Daoy (cell line): ENCODE results near the gene PAMR1. TPM values are rescaled to one million over a fixed set of nuclear protein-coding genes. Genes with fewer than 3 reads are reported as not detected.
"Not testable (repeated sequence)": the region's sequence is repeated elsewhere in the genome, so short reads cannot be mapped to it uniquely, and the experiment has no call there.

ENCODE experiments used
- DNase-seq: peaks from one replicate; pipeline ENCODE4 v3.0.0-alpha.2; 2015; ENCODE audit warnings: low read depth
- total RNA-seq: library from RNA; depleted of rRNA; stranded (reverse); fragments of >200 nt; shearing (Covaris generic); gene quantifications from 2 replicates; pipeline ENCODE4 v1.2.3, GENCODE V29; 2014

Gene PAMR1
- total RNA-seq, 1 experiment from 2014 or later = 0.17 TPM

- no peak for DNase-seq
Observed at GRCh38 chr11:35543481-35543880, 18.1 kb upstream of the PAMR1 start.

DNA sequence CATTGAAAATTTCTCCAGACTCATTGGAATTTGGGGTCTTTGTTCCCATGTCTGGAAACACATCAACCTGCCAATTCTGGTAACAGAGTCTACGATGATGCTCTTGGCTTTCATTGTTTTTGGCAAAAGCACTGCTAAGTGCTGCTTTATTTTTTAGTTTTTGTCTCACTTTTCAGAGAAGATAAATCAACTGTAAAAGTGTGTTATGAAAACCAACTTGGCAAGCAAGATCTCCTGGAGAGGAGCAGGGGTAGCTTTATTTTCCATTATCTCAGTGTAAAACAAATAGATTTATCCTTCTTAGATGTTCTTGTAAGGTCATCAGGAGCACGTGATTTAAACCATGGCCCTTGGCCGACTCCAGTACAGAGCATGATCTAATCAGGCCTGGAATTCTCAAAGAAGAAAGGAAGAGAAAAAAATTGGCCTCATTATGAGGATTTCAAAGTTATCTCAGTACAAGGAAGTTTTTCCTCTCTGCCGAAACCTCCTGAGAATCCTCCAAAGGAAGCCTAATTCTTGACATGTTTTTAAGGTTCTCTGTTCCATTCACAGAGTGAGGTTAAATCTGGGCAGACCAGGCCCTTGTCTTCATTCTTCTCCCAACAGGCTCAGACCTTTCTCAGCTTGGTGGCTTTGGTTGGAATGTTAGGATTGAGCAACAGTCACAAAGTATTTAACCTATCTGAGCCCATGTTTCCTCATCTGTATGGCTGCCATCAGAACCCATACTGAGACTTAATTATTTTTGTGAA, 16.4 kb upstream of the PAMR1 start:
- no peak for DNase-seq

DNA sequence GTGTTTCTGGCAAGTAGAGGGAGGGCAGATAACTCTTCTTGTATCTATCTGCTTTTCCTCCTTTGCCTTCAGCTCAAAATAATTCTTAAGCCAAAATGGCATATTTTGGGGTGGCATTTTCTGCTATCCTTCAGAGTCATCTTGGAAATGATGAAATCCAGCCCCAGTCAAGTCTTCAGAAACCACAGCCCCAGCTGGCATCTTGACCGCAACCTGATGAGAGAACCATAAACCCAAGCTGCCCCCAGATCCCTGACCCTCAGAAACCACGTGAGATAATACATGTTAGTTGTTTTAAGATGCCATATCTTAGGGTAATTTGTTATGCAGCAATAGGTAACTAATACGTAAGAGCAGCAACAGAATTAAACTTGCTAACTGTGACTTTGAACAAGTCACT, 15.1 kb upstream of the PAMR1 start:
- DNase-seq = peak; percentile 21

DNA sequence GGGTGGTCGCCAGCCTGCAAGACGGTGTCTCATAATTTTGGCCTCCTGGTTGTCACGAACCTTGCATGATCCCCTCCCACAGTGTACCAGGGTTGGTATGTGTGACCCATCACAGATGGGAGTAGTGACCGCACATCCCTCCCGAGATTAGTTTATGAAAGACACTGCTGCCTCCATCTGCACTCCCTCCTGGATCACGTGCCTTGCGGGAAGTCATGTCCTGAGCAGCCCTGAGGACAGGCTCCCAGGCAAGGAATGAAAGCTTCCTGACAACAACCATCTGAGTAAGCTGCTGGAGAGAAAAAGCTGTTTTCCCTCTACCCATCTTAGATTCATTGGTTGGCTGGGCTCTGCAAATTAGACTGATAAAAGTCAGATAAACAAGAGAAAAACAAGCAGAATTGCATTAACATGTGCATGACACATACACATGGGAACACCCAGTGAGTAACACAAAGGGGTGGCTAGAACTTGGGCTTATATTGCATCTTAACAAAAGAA, 14.4 kb upstream of the PAMR1 start:
- DNase-seq = no peak

DNA sequence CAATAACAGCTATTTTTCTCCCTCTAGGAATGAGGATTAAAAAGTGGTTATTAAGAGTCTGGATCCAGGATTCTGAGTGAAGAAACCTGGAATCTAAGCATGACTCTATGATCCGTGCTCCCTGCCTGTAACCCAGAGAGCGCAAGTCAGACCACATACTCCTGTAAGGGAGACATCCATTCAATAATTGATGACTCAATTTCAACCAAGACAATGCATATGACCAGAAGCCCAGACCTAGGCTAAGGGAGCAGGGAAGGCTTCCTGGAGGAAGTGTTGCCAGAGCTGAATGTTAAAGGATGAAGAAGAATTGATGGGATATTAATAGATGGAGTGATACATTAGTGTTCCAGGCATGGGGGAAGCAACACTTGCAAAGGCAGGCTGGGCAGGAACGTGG, 13.8 kb upstream of the PAMR1 start:
- no peak for DNase-seq

- no peak for DNase-seq
Observed at GRCh38 chr11:35536470-35536869, 11.1 kb upstream of the PAMR1 start.

GRCh38 chr11:35531246-35531645, 5.8 kb upstream of the PAMR1 start:
- DNase-seq = no peak

DNA sequence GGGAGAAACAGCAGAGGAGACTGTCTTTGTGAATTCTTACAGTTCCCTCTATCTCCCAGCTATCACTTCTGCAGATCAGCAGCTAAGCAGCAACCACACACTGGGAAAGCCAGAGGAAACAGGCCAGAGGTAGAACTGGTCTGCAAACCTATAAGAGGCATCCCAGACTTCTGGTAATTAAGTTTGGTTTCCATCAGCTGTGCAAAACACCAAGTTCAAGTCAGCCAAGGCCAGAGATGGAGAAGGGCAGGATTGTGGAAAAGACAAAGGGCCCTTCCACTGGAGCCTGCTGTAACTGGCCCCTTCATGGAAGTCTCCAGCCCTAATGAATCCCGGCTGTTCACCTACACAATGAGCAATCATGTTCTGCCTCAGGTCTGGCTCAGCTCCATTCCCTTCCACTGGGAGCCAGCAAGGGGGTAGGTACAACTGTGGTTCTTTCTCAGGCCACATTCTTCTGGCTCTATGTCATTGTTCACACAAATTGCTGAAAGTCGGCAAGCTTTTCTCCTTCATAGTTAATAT, 4.6 kb upstream of the PAMR1 start:
- peak; percentile 85 for DNase-seq

DNA sequence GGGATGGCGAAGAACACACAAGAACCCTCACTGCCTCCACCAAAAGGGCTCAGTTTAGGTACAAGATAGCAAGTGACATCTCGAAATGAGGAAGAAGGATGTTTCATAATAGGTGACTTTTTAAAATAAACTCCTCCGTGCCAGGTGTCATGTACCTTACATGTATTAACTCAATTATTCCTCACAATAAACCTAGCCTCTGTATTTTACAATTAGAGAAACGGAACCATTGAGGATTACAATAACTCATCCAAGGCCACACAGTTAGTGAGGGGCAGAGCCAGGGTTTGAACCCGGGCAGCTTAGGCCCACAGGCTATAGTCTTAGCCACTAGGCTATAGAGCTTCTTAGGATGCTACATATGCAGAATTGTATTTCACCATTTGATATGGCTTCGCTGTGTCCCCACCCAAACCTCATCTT, 965 bp upstream of the PAMR1 start:
- DNase-seq = peak; percentile 58

GRCh38 chr11:35524780-35525179, 636 bp downstream of the PAMR1 start:
- no peak for DNase-seq

DNA sequence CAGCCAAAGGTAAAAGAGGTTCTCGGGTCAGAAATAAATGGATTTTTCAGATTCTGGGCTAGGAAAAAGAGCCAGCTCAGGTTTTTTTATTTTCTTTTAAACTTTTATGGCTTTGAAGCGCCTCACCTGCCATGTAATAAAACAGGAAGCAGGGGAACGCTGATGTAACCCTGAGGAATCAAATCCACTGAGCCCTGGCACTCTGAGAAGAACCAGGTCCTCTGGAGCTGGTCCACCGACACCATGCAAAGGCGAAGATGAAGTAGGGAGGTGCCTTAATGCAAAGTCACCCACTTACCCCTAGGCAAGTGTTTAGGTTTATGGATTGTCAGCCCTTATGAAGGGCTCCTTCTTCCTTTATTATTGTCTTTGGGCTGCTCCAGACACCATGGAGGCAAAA, 1.6 kb downstream of the PAMR1 start:
- DNase-seq = no peak

DNA sequence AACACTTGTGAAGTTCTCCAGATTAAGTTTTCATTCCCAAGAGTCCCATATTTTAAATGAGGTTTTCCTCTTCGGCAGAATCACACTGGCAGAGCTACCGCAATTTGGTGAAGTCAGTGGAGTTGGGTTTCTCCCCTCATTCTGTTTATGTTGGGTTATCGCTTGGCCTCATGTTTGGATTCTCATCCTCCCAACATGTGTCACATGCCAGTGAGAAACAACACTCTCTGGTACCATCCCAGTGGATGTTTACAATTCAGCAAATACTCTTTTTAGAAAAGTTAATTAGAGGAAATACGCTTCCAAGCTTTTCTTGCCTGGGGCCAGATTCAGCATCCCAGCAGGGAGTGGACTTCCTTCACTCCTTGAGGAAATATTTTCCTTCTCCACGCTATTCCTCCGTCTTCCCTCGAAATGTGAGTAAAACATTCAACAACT, 2.1 kb downstream of the PAMR1 start:
- peak; percentile 37 for DNase-seq

GRCh38 chr11:35522091-35522490, 3.3 kb downstream of the PAMR1 start:
- not testable (repeated sequence) for DNase-seq

DNA sequence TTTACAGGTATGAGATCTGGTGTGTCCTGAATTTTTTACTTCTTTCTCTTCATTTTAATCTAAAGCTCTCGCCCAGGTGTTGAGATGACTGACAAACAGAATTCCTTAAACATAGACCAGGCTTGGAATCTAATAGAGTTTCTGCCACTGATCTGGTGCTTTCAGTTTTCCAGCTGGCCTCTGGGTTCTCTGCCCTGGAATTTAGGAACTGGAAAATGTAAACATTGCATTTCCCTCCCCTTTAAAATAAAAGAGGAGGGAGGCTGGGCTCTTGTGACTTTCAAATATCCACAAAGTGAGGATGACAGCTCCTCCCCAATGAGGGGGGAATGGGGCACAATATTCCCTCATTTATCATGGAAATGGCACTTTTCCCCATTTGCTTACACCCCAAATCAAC, 5.0 kb downstream of the PAMR1 start:
- DNase-seq = no peak

DNA sequence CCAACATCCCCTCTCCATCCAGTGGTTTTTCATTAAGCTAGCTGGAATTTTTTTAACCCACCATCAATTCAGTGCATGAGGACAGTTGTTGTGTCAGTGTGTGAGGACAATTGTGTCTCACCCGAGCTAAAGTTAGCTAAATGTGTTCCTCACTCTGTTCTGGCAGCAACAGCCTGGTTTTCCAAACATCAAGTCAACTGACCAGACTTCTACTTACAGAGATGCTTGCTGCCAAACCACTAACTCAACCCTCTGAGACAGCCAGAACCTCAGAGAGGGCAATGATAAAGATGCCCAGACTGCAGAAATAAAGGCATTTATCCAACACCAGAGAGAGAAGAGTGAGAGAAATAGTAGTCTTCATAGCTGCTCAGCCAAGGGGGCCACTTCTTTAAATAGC, 6.7 kb downstream of the PAMR1 start:
- DNase-seq = no peak

- DNase-seq = no peak
Observed at GRCh38 chr11:35517481-35517880, 7.9 kb downstream of the PAMR1 start.

DNA sequence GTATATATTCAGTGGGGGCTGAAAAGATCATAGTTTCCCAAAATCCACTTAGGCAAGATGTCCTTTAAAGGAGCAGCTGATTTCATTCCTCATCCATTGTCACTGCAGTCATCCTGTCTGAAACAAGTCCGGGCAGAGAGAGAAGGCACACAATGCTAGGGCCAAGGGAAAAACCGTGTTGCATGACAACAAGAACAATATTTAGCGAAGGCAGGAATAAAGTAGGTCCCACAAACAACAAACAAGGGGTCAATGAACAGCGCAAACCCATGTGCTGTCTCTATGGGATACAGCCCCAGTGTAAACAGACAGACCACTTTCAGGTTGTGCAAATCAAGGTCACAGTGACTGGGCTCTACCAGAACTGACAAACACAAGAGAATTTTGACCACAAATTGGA, 9.0 kb downstream of the PAMR1 start:
- no peak for DNase-seq

DNA sequence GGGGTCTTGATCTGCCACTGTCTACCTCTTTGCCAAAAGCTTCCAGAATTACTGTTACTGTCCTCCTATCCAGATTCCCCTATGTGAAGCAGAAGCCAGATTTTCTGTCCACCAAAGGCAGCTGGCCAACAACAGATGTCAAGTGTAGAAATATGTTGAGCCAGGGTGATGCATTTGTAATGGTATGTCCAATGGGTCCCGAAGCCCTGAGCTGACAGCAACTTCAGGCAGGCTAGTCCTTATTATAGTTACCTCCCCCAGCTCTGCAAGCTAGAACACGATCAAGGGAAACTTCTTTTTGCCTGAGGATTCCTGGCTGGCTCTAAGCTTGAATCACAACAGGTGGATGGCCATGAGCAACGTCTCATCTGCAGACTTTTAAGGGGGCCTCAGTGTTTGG, 10.2 kb downstream of the PAMR1 start:
- no peak for DNase-seq

DNA sequence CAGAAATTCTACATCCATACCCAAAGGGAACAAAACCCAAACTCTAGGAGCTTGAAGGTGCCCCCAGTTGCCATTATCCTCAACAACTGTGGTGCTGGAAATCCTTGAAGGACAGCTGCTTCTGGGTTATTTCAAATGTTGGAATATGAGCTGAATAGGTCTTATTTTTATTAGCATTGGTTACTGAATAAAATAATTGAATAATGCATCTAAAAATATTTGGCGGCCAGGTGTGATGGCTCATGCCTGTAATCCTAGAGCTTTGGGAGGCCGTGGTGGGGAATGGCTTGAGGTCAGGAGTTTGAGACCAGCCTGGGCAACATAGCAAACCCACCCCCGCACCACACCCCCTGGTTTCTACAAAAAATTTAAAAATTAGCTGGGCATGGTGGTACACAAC, 10.9 kb downstream of the PAMR1 start:
- no peak for DNase-seq

DNA sequence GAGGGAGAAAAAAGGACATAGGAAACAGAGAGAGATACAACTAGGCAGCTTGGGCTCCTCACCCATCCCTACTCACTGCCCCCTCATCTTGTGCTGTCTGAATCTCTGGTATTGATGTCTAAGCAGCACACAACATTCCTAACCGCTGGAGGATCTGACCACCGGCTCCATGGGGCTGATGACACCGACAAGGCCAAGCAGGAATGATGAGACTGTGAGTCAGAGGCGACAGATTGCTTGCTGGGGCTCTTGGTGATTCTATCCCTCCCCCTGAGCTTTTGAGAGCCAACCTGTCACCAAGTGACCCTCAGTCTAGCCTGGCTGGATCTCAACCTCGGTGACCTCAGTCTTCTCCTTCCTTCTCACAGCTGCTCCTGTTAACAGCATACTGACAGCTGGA, 13.8 kb downstream of the PAMR1 start:
- peak; percentile 76 for DNase-seq

- no peak for DNase-seq
Observed at GRCh38 chr11:35507688-35508087, 17.7 kb downstream of the PAMR1 start.

GRCh38 chr11:35501776-35502175, 23.6 kb downstream of the PAMR1 start:
- DNase-seq = no peak

DNA sequence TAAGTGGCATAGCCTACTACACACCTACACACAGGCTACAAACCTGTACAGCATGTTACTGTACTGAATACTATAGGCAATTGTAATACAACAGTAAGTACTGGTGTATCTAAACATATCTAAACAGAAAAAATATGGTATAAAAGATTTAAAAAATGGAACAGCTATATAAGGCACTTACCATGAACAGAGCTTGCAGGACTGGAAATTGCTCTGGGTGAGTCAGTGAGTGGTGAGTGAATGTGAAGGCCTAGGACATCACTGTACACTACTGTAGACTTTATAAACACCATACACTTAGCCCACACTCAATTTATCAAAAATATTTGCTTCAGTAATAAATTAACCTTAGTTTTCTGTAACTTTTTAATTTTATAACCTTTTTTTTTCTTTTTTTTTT, 24.7 kb downstream of the PAMR1 start:
- DNase-seq = no peak

DNA sequence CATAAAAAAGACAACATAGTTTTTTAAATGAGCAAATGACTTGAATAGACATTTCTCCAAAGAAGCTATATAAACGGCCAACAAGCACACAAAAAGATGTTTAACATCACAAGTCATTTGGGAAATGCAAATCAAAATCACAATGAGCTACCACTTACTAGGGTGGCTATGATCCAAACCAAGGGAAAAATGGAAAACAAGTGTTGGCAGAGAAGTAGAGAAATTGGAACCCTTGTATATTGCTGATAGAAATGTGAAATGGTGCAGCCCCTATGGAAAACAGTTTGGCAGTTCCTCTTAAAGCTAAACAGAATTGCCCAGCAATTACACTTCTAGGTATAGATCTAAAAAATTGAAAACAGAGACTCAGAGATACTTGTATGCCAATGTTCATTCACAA, 29.0 kb downstream of the PAMR1 start:
- DNase-seq = no peak
